H1 (cell line): ENCODE results near the gene MT2A. TPM values are rescaled to one million over a fixed set of nuclear protein-coding genes. Genes with fewer than 3 reads are reported as not detected.

Source experiments
- CTCF ChIA-PET: fragments of 300-600 bp; sonication (Branson Sonifier 250); formaldehyde crosslinking; loops from one replicate; lab custom pipeline; 2021; ENCODE audit not compliant: partially characterized antibody; lab: Charles Lee
- POLR2A ChIA-PET: fragments of 300-600 bp; sonication (Branson Sonifier 250); formaldehyde crosslinking; loops from one replicate; lab custom pipeline; 2021; ENCODE audit warnings: inconsistent platforms; ENCODE audit not compliant: partially characterized antibody; lab: Charles Lee
- DNase-seq, 2 experiments: peaks; one replicate each; pipeline versions ENCODE4 v3.0.0 to v3.0.0-alpha.2; 2010 to 2022; ENCODE audit warnings: low spot score in 2 of 2, low read depth in 1 of 2, mixed read lengths in 1 of 2
- FAIRE-seq: peaks from 2 replicates; lab custom pipeline; 2011; peaks lifted over from hg19 to GRCh38; lab: Jason Lieb, UNC
- H2AFZ ChIP-seq: 2 replicates; pipeline ENCODE4 v1.8.1; 2012; ENCODE audit warnings: low read length, inconsistent platforms
- H2AK5ac ChIP-seq: 2 replicates; pipeline ENCODE4 v1.6.1; 2013; ENCODE audit warnings: low read depth, low read length
- H2BK120ac ChIP-seq: replicated peaks from 2 replicates; pipeline ENCODE3; 2013; ENCODE audit warnings: low read depth, low read length, inconsistent platforms
- H2BK12ac ChIP-seq: 2 replicates; pipeline ENCODE4 v1.6.1; 2013; ENCODE audit warnings: low read depth, low read length
- H2BK15ac ChIP-seq: 2 replicates; pipeline ENCODE4 v1.6.1; 2013; ENCODE audit warnings: low read length
- H2BK20ac ChIP-seq: 2 replicates; pipeline ENCODE4 v1.6.1; 2013; ENCODE audit warnings: low read length
- H2BK5ac ChIP-seq: 2 replicates; pipeline ENCODE4 v1.6.1; 2013; ENCODE audit warnings: low read depth, low read length
- H3K14ac ChIP-seq: 2 replicates; pipeline ENCODE4 v1.6.1; 2013; ENCODE audit warnings: inconsistent platforms; ENCODE audit not compliant: insufficient read length
- H3K18ac ChIP-seq: 2 replicates; pipeline ENCODE4 v1.6.1; 2013; ENCODE audit warnings: low read length; ENCODE audit errors: extremely low read depth
- H3K23ac ChIP-seq: 2 replicates; pipeline ENCODE4 v1.6.1; 2013; ENCODE audit warnings: inconsistent platforms; ENCODE audit not compliant: insufficient read length
- H3K23me2 ChIP-seq: 2 replicates; pipeline ENCODE4 v1.6.1; 2013; ENCODE audit warnings: low read depth, low read length
- H3K27ac ChIP-seq: 2 replicates; pipeline ENCODE4 v1.6.1; 2011; ENCODE audit warnings: low read depth, low read length, inconsistent platforms
- H3K27me3 ChIP-seq, 4 experiments: replicated peaks in 1 of 4; 1 replicate in 1 of 4; 2 replicates in 3 of 4; pipeline versions ENCODE4 v1.6.1 to v1.8.1; 2011 to 2013; ENCODE audit warnings: low read length in 3 of 4, mild to moderate bottlenecking in 3 of 4, inconsistent platforms in 2 of 4, mixed read lengths in 2 of 4, moderate library complexity in 1 of 4; ENCODE audit not compliant: control insufficient read depth in 3 of 4, insufficient read depth in 3 of 4; ENCODE audit errors: extremely low read depth in 1 of 4
- H3K36me3 ChIP-seq, 4 experiments: 2 replicates each; pipeline versions ENCODE4 v1.6.1 to v1.8.1; 2011 to 2013; ENCODE audit warnings: mild to moderate bottlenecking in 4 of 4, low read length in 3 of 4, moderate library complexity in 2 of 4, control low read depth in 1 of 4, inconsistent platforms in 1 of 4; ENCODE audit not compliant: insufficient read depth in 4 of 4, control insufficient read depth in 2 of 4
- H3K4ac ChIP-seq: replicated peaks from 2 replicates; pipeline ENCODE3; 2013; ENCODE audit warnings: low read length, low read depth, mixed read lengths, inconsistent platforms; ENCODE audit not compliant: insufficient read length
- H3K4me1 ChIP-seq, 4 experiments: replicated peaks in 1 of 4; 1 replicate in 1 of 4; 2 replicates in 3 of 4; pipeline versions ENCODE4 v1.6.1 to v1.8.1; 2011 to 2013; ENCODE audit warnings: low read length in 3 of 4, inconsistent platforms in 2 of 4, mixed read lengths in 1 of 4; ENCODE audit not compliant: insufficient read depth in 4 of 4, control insufficient read depth in 3 of 4
- H3K4me2 ChIP-seq, 2 experiments: 2 replicates each; pipeline versions ENCODE4 v1.6.1 to v1.8.1; 2011 to 2013; ENCODE audit warnings: low read depth in 2 of 2, low read length in 2 of 2, control low read depth in 1 of 2, inconsistent platforms in 1 of 2, mild to moderate bottlenecking in 1 of 2; ENCODE audit not compliant: insufficient read depth in 1 of 2
- H3K4me3 ChIP-seq, 4 experiments: fragments of 200-600, 300-600 bp in 1 of 4; sonication (generic), shearing (Covaris generic), sonication (Bioruptor Twin) in 1 of 4; 2 replicates each; pipeline versions ENCODE4 v1.5.1 to v1.8.1; 2011 to 2016; ENCODE audit warnings: low read length in 4 of 4, low read depth in 3 of 4, control low read depth in 2 of 4, inconsistent platforms in 2 of 4, mild to moderate bottlenecking in 2 of 4, mixed read lengths in 1 of 4, moderate library complexity in 1 of 4; ENCODE audit not compliant: insufficient read depth in 2 of 4; ENCODE audit errors: extremely low read depth in 1 of 4
- H3K56ac ChIP-seq: replicated peaks from 2 replicates; pipeline ENCODE3; 2013; ENCODE audit warnings: low read depth, mild to moderate bottlenecking, mixed read lengths, low read length, inconsistent platforms; ENCODE audit not compliant: insufficient read length
- H3K79me1 ChIP-seq: 2 replicates; pipeline ENCODE4 v1.6.1; 2013; ENCODE audit warnings: low read depth, low read length, control low read depth
- H3K79me2 ChIP-seq, 2 experiments: 2 replicates each; pipeline versions ENCODE4 v1.6.1 to v1.8.1; 2012 to 2013; ENCODE audit warnings: low read length in 2 of 2, mild to moderate bottlenecking in 2 of 2, inconsistent platforms in 1 of 2; ENCODE audit not compliant: insufficient read depth in 2 of 2, control insufficient read depth in 1 of 2
- H3K9ac ChIP-seq, 4 experiments: replicated peaks in 1 of 4; 1 replicate in 1 of 4; 2 replicates in 3 of 4; pipeline versions ENCODE4 v1.6.1 to v1.8.1; 2011 to 2013; ENCODE audit warnings: low read depth in 3 of 4, low read length in 3 of 4, control low read depth in 2 of 4, mild to moderate bottlenecking in 2 of 4, moderate library complexity in 2 of 4, inconsistent platforms in 1 of 4; ENCODE audit errors: extremely low read depth in 1 of 4
- H3K9me3 ChIP-seq, 2 experiments: 2 replicates each; pipeline versions ENCODE4 v1.6.1 to v1.8.1; 2012 to 2013; ENCODE audit warnings: mild to moderate bottlenecking in 2 of 2, moderate library complexity in 2 of 2, control low read depth in 1 of 2, inconsistent platforms in 1 of 2, low read depth in 1 of 2, low read length in 1 of 2, mixed read lengths in 1 of 2; ENCODE audit not compliant: insufficient read depth in 2 of 2
- H4K20me1 ChIP-seq, 2 experiments: replicated peaks in 1 of 2; 2 replicates each; pipeline versions ENCODE3 to v1.8.1; 2011 to 2013; ENCODE audit warnings: inconsistent platforms in 2 of 2, low read length in 2 of 2, mild to moderate bottlenecking in 1 of 2; ENCODE audit not compliant: insufficient read depth in 2 of 2, control insufficient read depth in 1 of 2
- H4K5ac ChIP-seq: 2 replicates; pipeline ENCODE4 v1.6.1; 2013; ENCODE audit warnings: low read length, low read depth, mixed read lengths, inconsistent platforms; ENCODE audit not compliant: insufficient read length
- H4K8ac ChIP-seq: 2 replicates; pipeline ENCODE4 v1.8.0; 2013; ENCODE audit warnings: mild to moderate bottlenecking, moderate library complexity, low read length, inconsistent platforms; ENCODE audit not compliant: insufficient read depth; ENCODE audit errors: extremely low read depth
- H4K91ac ChIP-seq: replicated peaks from 2 replicates; pipeline ENCODE3; 2013; ENCODE audit warnings: low read length, mixed read lengths, inconsistent platforms; ENCODE audit not compliant: insufficient read length
- E2F6 ChIP-seq: IDR thresholded peaks from 2 replicates; pipeline ENCODE4 v1.6.1; 2012; ENCODE audit warnings: inconsistent platforms
- HDAC2 ChIP-seq, 2 experiments: fragments of 300-600 bp in 1 of 2; sonication (generic) in 1 of 2; IDR thresholded peaks; 2 replicates each; pipeline ENCODE4 v1.6.1; 2011 to 2012; ENCODE audit warnings: low read depth in 2 of 2, low read length in 2 of 2, mild to moderate bottlenecking in 2 of 2, moderate library complexity in 2 of 2, borderline replicate concordance in 1 of 2, inconsistent platforms in 1 of 2
- KDM1A ChIP-seq: fragments of 200-600, 300-600 bp; sonication (generic); IDR thresholded peaks from 2 replicates; pipeline ENCODE4 v1.7.1; 2016; ENCODE audit warnings: mild to moderate bottlenecking, low read length, borderline replicate concordance
- KDM4A ChIP-seq: IDR thresholded peaks from one replicate; pipeline ENCODE4 v1.7.1; 2012; ENCODE audit warnings: low read depth, mild to moderate bottlenecking, moderate library complexity, low read length, inconsistent platforms; ENCODE audit not compliant: severe bottlenecking
- KDM5A ChIP-seq: fragments of 200-600 bp; IDR thresholded peaks from 2 replicates; pipeline ENCODE4 v1.7.1; 2012; ENCODE audit warnings: mild to moderate bottlenecking, low read length, inconsistent platforms, mixed read lengths
- SIX5 ChIP-seq: IDR thresholded peaks from 2 replicates; pipeline ENCODE4 v1.6.1; 2011; ENCODE audit warnings: mild to moderate bottlenecking, low read depth, low read length
- WGBS, 2 experiments: shearing (Covaris generic) in 1 of 2; methylation state at CpG; one replicate each; pipeline versions ENCODE4 v1.1.6 to v1.1.7; 2013 to 2015; ENCODE audit warnings: low lambda C conversion rate in 2 of 2, mixed read lengths in 2 of 2, inconsistent platforms in 1 of 2, low coverage in 1 of 2, missing lambda C conversion rate in 1 of 2; ENCODE audit not compliant: insufficient replicate concordance in 2 of 2, insufficient coverage in 1 of 2, insufficient read length in 1 of 2; ENCODE audit errors: extremely low coverage in 1 of 2, missing lambda C conversion rate in 1 of 2; 5-methylcytosine and 5-hydroxymethylcytosine counted together
- long read RNA-seq, 2 experiments: library from RNA in 1 of 2; library from capped mRNA in 1 of 2; stranded (forward); transcript quantifications; one replicate each; pipeline ENCODE4 v2.0.0, GENCODE V29; 2021; ENCODE audit warnings: inconsistent platforms in 1 of 2
- polyA minus RNA-seq, 3 experiments: library from RNA; depleted of rRNA, polyadenylated mRNA; stranded (reverse); fragments of >200 nt; gene quantifications; 1 replicate in 2 of 3; 2 replicates in 1 of 3; pipeline ENCODE4 v1.2.3, GENCODE V29; 2011
- polyA plus RNA-seq, 7 experiments: library from polyadenylated mRNA; depleted of rRNA in 3 of 7; stranded (reverse) in 5 of 7; unstranded in 2 of 7; fragments of >200 nt in 5 of 7; fragments of 200-250 nt in 2 of 7; gene quantifications; 1 replicate in 5 of 7; 2 replicates in 1 of 7; 4 replicates in 1 of 7; pipeline versions ENCODE4 v1.2.1 to v1.2.3, GENCODE V29; 2011 to 2013; ENCODE audit warnings: missing spikeins in 2 of 7, mixed read lengths in 2 of 7
- total RNA-seq: library from RNA; stranded (reverse); fragmentation: NEBNext Ultra II Directional; extraction: Animal tissue kit (Norgen Biotek cat#: 25700); gene quantifications from 2 replicates; pipeline ENCODE4 v1.2.1, GENCODE V29; 2021

MT2A gene
- total RNA-seq (9.2 and 9.5 TPM in 2 replicates), polyA plus RNA-seq (2011; rRNA removed) (23.2 and 30.1 TPM in 2 replicates), polyA minus RNA-seq (2011; rRNA and poly(A)+ RNA removed) (3.3 and 4.2 TPM in 2 replicates)
- polyA plus RNA-seq (2011; cell fraction: cytosol; rRNA removed) = 12.8 TPM
- 21.1 TPM for polyA plus RNA-seq (2011; cell fraction: nucleus; rRNA removed)
- polyA plus RNA-seq (2012, experiment 1 of 2) = 92.5 to 136 TPM (median 103 TPM) in 4 replicates
- polyA plus RNA-seq (2012, experiment 2 of 2) = 50.9 TPM
- polyA plus RNA-seq (2013, experiment 1 of 2) = 278 TPM
- polyA plus RNA-seq (2013, experiment 2 of 2) = 279 TPM
- polyA minus RNA-seq (2011; cell fraction: cytosol; rRNA and poly(A)+ RNA removed) = 24.2 TPM
- 5.4 TPM for polyA minus RNA-seq (2011; cell fraction: nucleus; rRNA and poly(A)+ RNA removed)
- long read RNA-seq, experiment 1, transcript MT2A-201 (3 exons, 786 nt) = major isoform, 43 of 43 reads
- long read RNA-seq, experiment 1, partial matches to known transcripts = 0 of 43 reads
- long read RNA-seq, experiment 1, other reads (novel, unspliced or antisense) = 0 of 43 reads
- long read RNA-seq, experiment 2 = 0 reads

DNA sequence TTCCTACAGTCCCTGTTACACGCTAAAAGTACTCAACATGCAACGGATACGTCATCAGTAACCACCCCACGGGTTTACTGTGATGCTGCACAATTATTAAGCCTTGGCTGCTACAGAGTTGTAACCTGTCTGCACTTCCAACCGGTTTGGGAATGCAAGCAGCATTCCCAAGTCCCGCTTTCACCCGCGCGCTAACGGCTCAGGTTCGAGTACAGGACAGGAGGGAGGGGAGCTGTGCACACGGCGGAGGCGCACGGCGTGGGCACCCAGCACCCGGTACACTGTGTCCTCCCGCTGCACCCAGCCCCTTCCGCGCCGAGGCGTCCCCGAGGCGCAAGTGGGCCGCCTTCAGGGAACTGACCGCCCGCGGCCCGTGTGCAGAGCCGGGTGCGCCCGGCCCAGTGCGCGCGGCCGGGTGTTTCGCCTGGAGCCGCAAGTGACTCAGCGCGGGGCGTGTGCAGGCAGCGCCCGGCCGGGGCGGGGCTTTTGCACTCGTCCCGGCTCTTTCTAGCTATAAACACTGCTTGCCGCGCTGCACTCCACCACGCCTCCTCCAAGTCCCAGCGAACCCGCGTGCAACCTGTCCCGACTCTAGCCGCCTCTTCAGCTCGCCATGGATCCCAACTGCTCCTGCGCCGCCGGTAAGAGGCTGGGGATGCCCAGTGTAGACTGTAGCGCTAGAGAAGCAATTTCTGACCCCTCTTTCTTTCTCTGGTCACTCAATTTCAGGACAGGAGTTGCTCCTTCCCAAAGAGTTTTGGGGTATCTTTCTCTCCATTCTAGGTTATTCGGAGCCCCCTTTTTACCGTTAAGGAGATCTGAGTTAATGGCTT, at the start of gene MT2A:
TSS of gene MT2A (plus strand) at position 542 of the 833 bp plus-strand sequence. CDS start at position 614, 72 bp downstream.
- Histone ChIP-seq H3K4me1 (peaks cover 7 to 21% (median 10%) of the 10 kb centered on the region in 4 experiments), H3K27ac (no peak within 1 kb of the TSS), H3K27me3 (peaks cover 27 to 64% (median 52%) of the 10 kb centered on the region in 4 experiments)
- TF ChIP-seq KDM4A = peak; percentile 66
- TF ChIP-seq KDM5A = no peak
- 0 out of 2 replicates have a peak, but pooled peaks have one; percentile 61 for TF ChIP-seq E2F6
- no peak for TF ChIP-seq HDAC2 (IDR thresholded peaks at IDR 0.05; ENCODE audit: borderline replicate concordance in 1 of 2, low read depth in 2 of 2, low read length in 2 of 2)
- TF ChIP-seq KDM1A = peak; percentile 86; the same call in 1 of the 2 replicates
- no peak for TF ChIP-seq SIX5

More for the DNA sequence above, at the start of gene MT2A:
- Histone ChIP-seq H3K79me1 (no peaks in the 10 kb centered on the region), H2BK12ac (peak within 1 kb of the TSS; percentile 95), H2BK5ac (no peak within 1 kb of the TSS), H3K4me3 (peak within 1 kb of the TSS; percentile 35 to 62 (median 47)), H2BK20ac (peak within 1 kb of the TSS; percentile 66; the same call in 1 of the 2 replicates), H2BK120ac (no peak within 1 kb of the TSS), H3K4ac (no peak within 1 kb of the TSS), H2AFZ (peak within 1 kb of the TSS; percentile 43; the same call in 1 of the 2 replicates), H3K9ac (no peak within 1 kb of the TSS; a peak in 1 of 7 replicates), H4K8ac (peak within 1 kb of the TSS; percentile 28; the same call in 1 of the 2 replicates), H3K56ac (no peak within 1 kb of the TSS), H3K4me2 (peak within 1 kb of the TSS; percentile 70 to 77), H3K14ac (no peak within 1 kb of the TSS), H2AK5ac (peak within 1 kb of the TSS; percentile 97), H2BK15ac (peak within 1 kb of the TSS; percentile 93; the same call in 1 of the 2 replicates), H3K23me2 (peaks cover 11% of the 10 kb centered on the region; the same call in 1 of the 2 replicates), H3K23ac (no peak within 1 kb of the TSS), H4K5ac (no peak within 1 kb of the TSS), H3K36me3 (no peaks in the 10 kb centered on the region), H4K20me1 (peaks cover 0 to 2% of the 10 kb centered on the region in 2 experiments), H4K91ac (no peak within 1 kb of the TSS), H3K18ac (0 out of 2 replicates have a peak within 1 kb of the TSS, but pooled peaks have one; percentile 66), H3K79me2 (no peaks in the 10 kb centered on the region), H3K9me3 (no peaks in the 10 kb centered on the region)
- 11% methylated on average over 34 of the region's 62 CpGs; no CpG with 5 or more reads in 1 of the 2 experiments for WGBS, 2 experiments
- FAIRE-seq = no peak
- peak in 1 of 2 experiments; percentile 74 for DNase-seq
- POLR2A ChIA-PET = interaction anchor here (0.6 to 8.0 kb wide), 12 partner anchors 9 to 93 kb away, joined by 3 to 66 read pairs (median 3); partner anchors contain the start of genes BBS2, MT1E and MT1H
- CTCF ChIA-PET = interaction anchor here (1.3 to 9.2 kb wide), 4 partner anchors 9 to 94 kb away, joined by 4 to 85 read pairs (median 4); no protein-coding TSS in a partner anchor
